Measurements from ENCODE around the gene NEK10. TPM values are rescaled to one million over a fixed set of nuclear protein-coding genes. Genes with fewer than 3 reads are reported as not detected.

NEK10 gene
- total RNA-seq, 1 experiment from 2014 or later, result 1.7 TPM

DNA sequence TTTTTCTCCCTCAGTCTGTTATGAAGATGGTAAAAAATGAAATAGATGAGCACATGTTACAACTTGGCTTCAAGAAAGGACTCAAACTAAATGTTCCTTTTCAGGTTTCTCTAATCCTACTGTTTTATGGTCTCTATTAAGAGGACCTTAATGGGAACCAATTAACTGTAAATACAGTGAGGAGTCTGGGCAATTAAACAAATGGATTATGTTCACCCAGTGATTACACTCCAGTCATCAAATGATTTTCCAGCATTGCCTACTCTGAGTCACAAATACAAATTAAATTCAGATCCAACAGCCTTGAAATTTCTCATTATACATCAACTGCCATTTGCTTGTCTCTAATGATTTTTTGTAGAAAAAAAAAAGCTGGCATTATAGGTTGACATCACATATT is 129.2 kb downstream of the NEK10 start:
- Histone ChIP-seq H3K79me2 (ENCODE audit: low read length) (no peaks in the 10 kb centered on the region), H4K20me1 (ENCODE audit: low read length) (no peaks in the 10 kb centered on the region), H3F3A (ENCODE audit: low read length, unreplicated experiment) (no peaks in the 10 kb centered on the region), H3K36me3 (ENCODE audit: low read depth, low read length) (no peaks in the 10 kb centered on the region), H3K4me2 (ENCODE audit: low read length) (no peak overlapping the region), H3K4me3 (ENCODE audit: low read length) (no peak overlapping the region), H3K4me1 (ENCODE audit: insufficient read depth, low read length) (no peaks in the 10 kb centered on the region), H3K9me3 (ENCODE audit: low read length) (peaks cover 20% of the 10 kb centered on the region; the same call in 1 of the 2 replicates), H3K27ac (ENCODE audit: low read length) (no peak overlapping the region), H3K9me2 (replicated peaks; ENCODE audit: low read length) (no peaks in the 10 kb centered on the region), H2AFZ (ENCODE audit: low read length) (no peak overlapping the region), H3K9ac (ENCODE audit: low read length) (no peak overlapping the region), H3K27me3 (ENCODE audit: low read length) (no peaks in the 10 kb centered on the region)
- intact Hi-C loops (cut with micrococcal nuclease), result no loop called here
- ATAC-seq (no peak), DNase-seq (no peak)
- ChIA-PET POLR2A (ENCODE audit: unreplicated experiment) (no interaction called here), CTCF (no interaction called here)
- no TSS peak for BruUV-seq (replicated peaks)
- TF ChIP-seq EZH2phosphoT487 (IDR thresholded peaks at IDR 0.05; ENCODE audit: borderline replicate concordance, low read length), result no peak
- no peak for TF ChIP-seq EZH2 (IDR thresholded peaks at IDR 0.05; ENCODE audit: low read length, unreplicated experiment)
- TF ChIP-seq CTCF (conservative IDR thresholded peaks at IDR 0.05; ENCODE audit: low read depth, low read length), result no peak

DNA sequence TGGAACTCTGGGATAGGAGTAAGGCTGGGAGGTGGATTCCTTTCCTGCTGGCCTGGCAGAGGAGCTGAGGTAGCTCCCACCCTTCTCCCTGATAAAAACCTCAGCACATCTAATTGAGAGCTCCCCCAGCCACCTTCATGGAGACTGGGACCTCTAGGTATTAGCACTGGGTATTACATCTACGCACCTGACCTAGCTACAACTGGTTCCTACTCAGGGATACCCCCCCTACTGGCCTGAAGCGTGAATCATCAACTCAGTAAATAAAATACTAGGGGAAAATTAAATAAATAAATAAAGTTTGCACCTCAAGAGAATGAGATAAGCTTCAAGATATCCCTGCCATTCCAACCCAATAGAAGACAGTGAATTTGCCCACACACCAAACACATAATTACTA is 140.4 kb downstream of the NEK10 start:
- no peak overlapping the region for H3K27ac ChIP-seq (ENCODE audit: low read length)
- H2AFZ ChIP-seq (ENCODE audit: low read length), result no peak overlapping the region
- H3K9me2 ChIP-seq (replicated peaks; ENCODE audit: low read length), result no peaks in the 10 kb centered on the region
- no peaks in the 10 kb centered on the region for H3K9me3 ChIP-seq (ENCODE audit: low read length)
- CTCF ChIA-PET, result interaction anchor here (0.6 kb wide), 1 partner anchor 680 kb away, joined by 4 read pairs; no protein-coding TSS in a partner anchor
- no TSS peak for BruUV-seq (replicated peaks)
- no peaks in the 10 kb centered on the region for H3K36me3 ChIP-seq (ENCODE audit: low read depth, low read length)
- H4K20me1 ChIP-seq (ENCODE audit: low read length), result no peaks in the 10 kb centered on the region
- TF ChIP-seq CTCF (conservative IDR thresholded peaks at IDR 0.05; ENCODE audit: low read depth, low read length) (peak; percentile 50; the same call in 1 of the 2 replicates), EZH2 (IDR thresholded peaks at IDR 0.05; ENCODE audit: low read length, unreplicated experiment) (no peak)
- H3K4me1 ChIP-seq (ENCODE audit: insufficient read depth, low read length), result no peaks in the 10 kb centered on the region
- H3F3A ChIP-seq (ENCODE audit: low read length, unreplicated experiment), result no peaks in the 10 kb centered on the region
- no peaks in the 10 kb centered on the region for H3K27me3 ChIP-seq (ENCODE audit: low read length)
- ATAC-seq (no peak), DNase-seq (peak; percentile 11)
- POLR2A ChIA-PET (ENCODE audit: unreplicated experiment), result no interaction called here
- H3K9ac ChIP-seq (ENCODE audit: low read length), result no peak overlapping the region
- H3K4me3 ChIP-seq (ENCODE audit: low read length), result no peak overlapping the region
- intact Hi-C loops (cut with micrococcal nuclease), result no loop called here
- no peaks in the 10 kb centered on the region for H3K79me2 ChIP-seq (ENCODE audit: low read length)
- H3K4me2 ChIP-seq (ENCODE audit: low read length), result no peak overlapping the region

DNA sequence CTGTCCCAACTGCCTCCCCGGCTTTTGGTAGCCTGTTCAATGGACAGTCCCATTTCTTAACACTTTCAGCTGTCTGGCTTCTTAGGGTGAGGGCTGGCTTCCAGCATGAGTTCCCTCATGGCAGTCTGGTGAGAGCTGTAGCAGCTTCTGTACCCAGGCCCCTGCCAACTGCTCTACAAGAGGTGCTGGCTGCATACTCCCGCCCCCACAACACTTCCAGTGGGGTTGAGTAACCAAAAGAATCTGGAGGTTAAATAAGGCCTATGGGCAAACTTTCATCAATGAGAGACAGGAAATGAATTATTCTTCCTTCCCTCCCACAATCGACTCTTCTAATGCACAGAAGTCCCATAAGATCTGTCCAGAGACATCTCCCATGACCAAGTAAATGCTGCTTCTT is 145.0 kb downstream of the NEK10 start:
- ChIA-PET CTCF (no interaction called here), POLR2A (ENCODE audit: unreplicated experiment) (no interaction called here)
- Histone ChIP-seq H3K9me2 (replicated peaks; ENCODE audit: low read length) (no peaks in the 10 kb centered on the region), H3K79me2 (ENCODE audit: low read length) (no peaks in the 10 kb centered on the region), H4K20me1 (ENCODE audit: low read length) (no peaks in the 10 kb centered on the region), H3K27me3 (ENCODE audit: low read length) (no peaks in the 10 kb centered on the region), H3F3A (ENCODE audit: low read length, unreplicated experiment) (no peaks in the 10 kb centered on the region), H3K4me1 (ENCODE audit: insufficient read depth, low read length) (peaks cover 6% of the 10 kb centered on the region; the same call in 1 of the 2 replicates), H3K9me3 (ENCODE audit: low read length) (no peaks in the 10 kb centered on the region), H3K27ac (ENCODE audit: low read length) (no peak overlapping the region), H3K9ac (ENCODE audit: low read length) (no peak overlapping the region), H3K4me3 (ENCODE audit: low read length) (no peak overlapping the region), H2AFZ (ENCODE audit: low read length) (no peak overlapping the region), H3K4me2 (ENCODE audit: low read length) (no peak overlapping the region), H3K36me3 (ENCODE audit: low read depth, low read length) (no peaks in the 10 kb centered on the region)
- DNase-seq (no peak), ATAC-seq (no peak)
- TF ChIP-seq EZH2phosphoT487 (IDR thresholded peaks at IDR 0.05; ENCODE audit: borderline replicate concordance, low read length) (no peak), CTCF (conservative IDR thresholded peaks at IDR 0.05; ENCODE audit: low read depth, low read length) (no peak), EZH2 (IDR thresholded peaks at IDR 0.05; ENCODE audit: low read length, unreplicated experiment) (no peak)
- intact Hi-C loops (cut with micrococcal nuclease), result no loop called here
- BruUV-seq (replicated peaks), result no TSS peak

Measured in PC-3 (cell line).